SK-N-SH treated with all-trans-retinoic acid at 6 μM for 48 hours (cell line): ENCODE results near the gene ATP11C.

Experiments
- ATAC-seq: fragments of 200-7000 bp; cut with Tn5 transposase; 3 replicates; pipeline ENCODE4 v1.9.1; 2020; ENCODE audit warnings: mild to moderate bottlenecking, moderate library complexity
- ARNTL ChIP-seq: fragments of 450-650 bp; formaldehyde crosslinking; IDR thresholded peaks from 2 replicates; pipeline ENCODE4 v1.5.0; 2020; ENCODE audit warnings: low read depth, mild to moderate bottlenecking, moderate library complexity, borderline replicate concordance
- BACH2 ChIP-seq: fragments of 250-450 bp; sonication (Bioruptor Pico); IDR thresholded peaks from 2 replicates; pipeline ENCODE4 v1.9.0; 2021; ENCODE audit warnings: mild to moderate bottlenecking, borderline replicate concordance
- CREB5 ChIP-seq: fragments of 250-450 bp; sonication (Bioruptor Pico); IDR thresholded peaks from 2 replicates; pipeline ENCODE4 v1.5.1; 2020; ENCODE audit warnings: low read depth, mild to moderate bottlenecking, moderate library complexity
- CSDC2 ChIP-seq: fragments of 250-450 bp; sonication (Bioruptor Pico); IDR thresholded peaks from 2 replicates; pipeline ENCODE4 v1.5.0; 2020; ENCODE audit warnings: mild to moderate bottlenecking, moderate library complexity
- ESRRG ChIP-seq: fragments of 250-450 bp; sonication (Bioruptor Pico); IDR thresholded peaks from 2 replicates; pipeline ENCODE4 v1.6.1; 2021; ENCODE audit warnings: mild to moderate bottlenecking
- GLIS3 ChIP-seq: fragments of 250-450 bp; sonication (Bioruptor Pico); IDR thresholded peaks from 2 replicates; pipeline ENCODE4 v1.5.0; 2020; ENCODE audit warnings: mild to moderate bottlenecking, moderate library complexity
- ISL1 ChIP-seq: fragments of 250-450 bp; sonication (Bioruptor Pico); IDR thresholded peaks from 2 replicates; pipeline ENCODE4 v2.1.2; 2022; ENCODE audit warnings: mild to moderate bottlenecking, moderate library complexity
- OSR1 ChIP-seq: fragments of 250-450 bp; sonication (Bioruptor Pico); IDR thresholded peaks from 2 replicates; pipeline ENCODE4 v1.8.0; 2022; ENCODE audit warnings: moderate library complexity, mild to moderate bottlenecking, inconsistent platforms
- PATZ1 ChIP-seq: fragments of 250-450 bp; sonication (Bioruptor Pico); IDR thresholded peaks from 2 replicates; pipeline ENCODE4 v1.8.0; 2020; ENCODE audit warnings: mild to moderate bottlenecking, moderate library complexity, borderline replicate concordance
- RARB ChIP-seq: fragments of 250-450 bp; sonication (Bioruptor Pico); IDR thresholded peaks from 2 replicates; pipeline ENCODE4 v1.8.0; 2021; ENCODE audit warnings: mild to moderate bottlenecking, moderate library complexity
- TCF4 ChIP-seq: fragments of 250-450 bp; sonication (Bioruptor Pico); IDR thresholded peaks from 2 replicates; pipeline ENCODE4 v1.8.0; 2021; ENCODE audit warnings: mild to moderate bottlenecking, moderate library complexity, borderline replicate concordance
- TOX ChIP-seq: fragments of 250-450 bp; sonication (Bioruptor Pico); IDR thresholded peaks from 2 replicates; pipeline ENCODE4 v1.8.0; 2021; ENCODE audit warnings: mild to moderate bottlenecking, moderate library complexity, borderline replicate concordance
- TSHZ2 ChIP-seq: fragments of 250-450 bp; sonication (Bioruptor Pico); IDR thresholded peaks from 2 replicates; pipeline ENCODE4 v1.5.0; 2020; ENCODE audit warnings: mild to moderate bottlenecking, moderate library complexity
- ZC3H10 ChIP-seq: fragments of 250-450 bp; sonication (Bioruptor Pico); IDR thresholded peaks from 2 replicates; pipeline ENCODE4 v1.5.1; 2021; ENCODE audit warnings: mild to moderate bottlenecking, moderate library complexity
- ZFP3 ChIP-seq: fragments of 250-450 bp; sonication (Bioruptor Pico); IDR thresholded peaks from 2 replicates; pipeline ENCODE4 v1.5.0; 2020; ENCODE audit warnings: mild to moderate bottlenecking, moderate library complexity
- ZFP30 ChIP-seq: fragments of 450-650 bp; formaldehyde crosslinking; IDR thresholded peaks from 2 replicates; pipeline ENCODE4 v1.5.0; 2022; ENCODE audit warnings: mild to moderate bottlenecking, moderate library complexity
- ZNF565 ChIP-seq: fragments of 450-650 bp; formaldehyde crosslinking; conservative IDR thresholded peaks from 2 replicates; pipeline ENCODE4 v1.5.0; 2020; ENCODE audit warnings: low read depth, mild to moderate bottlenecking, moderate library complexity
- ZNF70 ChIP-seq: fragments of 450-650 bp; formaldehyde crosslinking; IDR thresholded peaks from 2 replicates; pipeline ENCODE4 v1.5.0; 2020; ENCODE audit warnings: mild to moderate bottlenecking, moderate library complexity
- ZNF8 ChIP-seq: fragments of 450-650 bp; formaldehyde crosslinking; IDR thresholded peaks from 2 replicates; pipeline ENCODE4 v1.5.0; 2020; ENCODE audit warnings: mild to moderate bottlenecking, moderate library complexity
- TF ChIP-seq, protein P1 (sequence below): fragments of 250-450 bp; sonication (Bioruptor Pico); IDR thresholded peaks from 2 replicates; pipeline ENCODE4 v1.8.0; 2021; ENCODE audit warnings: low read depth, mild to moderate bottlenecking, moderate library complexity, borderline replicate concordance
- TF ChIP-seq, protein P2 (sequence below): fragments of 250-450 bp; sonication (Bioruptor Pico); IDR thresholded peaks from 2 replicates; pipeline ENCODE4 v1.5.1; 2021; ENCODE audit warnings: mild to moderate bottlenecking, moderate library complexity

ATP11C gene

DNA sequence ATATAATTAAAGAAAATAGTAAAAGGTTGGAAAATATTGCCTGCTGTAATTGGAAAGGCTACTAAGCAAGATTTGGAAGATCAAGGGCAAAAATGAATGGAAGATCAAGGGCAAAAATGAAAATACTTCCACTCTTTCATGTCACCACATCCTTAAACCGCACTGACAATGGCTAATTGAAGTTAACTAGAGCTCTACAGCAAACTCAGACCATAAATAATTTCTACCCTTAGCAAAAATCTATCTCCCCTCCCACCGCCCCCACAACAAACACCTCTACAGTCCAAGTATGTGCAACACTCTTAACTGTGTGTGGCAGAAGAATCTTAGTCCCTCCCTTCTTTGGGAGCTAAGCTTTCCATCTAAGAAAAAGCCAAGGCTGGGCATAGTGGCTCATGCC lies 27.1 kb downstream of the ATP11C start:
- no peak for ATAC-seq
- TF ChIP-seq, protein P1, sequence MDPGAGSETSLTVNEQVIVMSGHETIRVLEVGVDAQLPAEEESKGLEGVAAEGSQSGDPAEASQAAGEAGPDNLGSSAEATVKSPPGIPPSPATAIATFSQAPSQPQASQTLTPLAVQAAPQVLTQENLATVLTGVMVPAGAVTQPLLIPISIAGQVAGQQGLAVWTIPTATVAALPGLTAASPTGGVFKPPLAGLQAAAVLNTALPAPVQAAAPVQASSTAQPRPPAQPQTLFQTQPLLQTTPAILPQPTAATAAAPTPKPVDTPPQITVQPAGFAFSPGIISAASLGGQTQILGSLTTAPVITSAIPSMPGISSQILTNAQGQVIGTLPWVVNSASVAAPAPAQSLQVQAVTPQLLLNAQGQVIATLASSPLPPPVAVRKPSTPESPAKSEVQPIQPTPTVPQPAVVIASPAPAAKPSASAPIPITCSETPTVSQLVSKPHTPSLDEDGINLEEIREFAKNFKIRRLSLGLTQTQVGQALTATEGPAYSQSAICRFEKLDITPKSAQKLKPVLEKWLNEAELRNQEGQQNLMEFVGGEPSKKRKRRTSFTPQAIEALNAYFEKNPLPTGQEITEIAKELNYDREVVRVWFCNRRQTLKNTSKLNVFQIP, result no peak

DNA sequence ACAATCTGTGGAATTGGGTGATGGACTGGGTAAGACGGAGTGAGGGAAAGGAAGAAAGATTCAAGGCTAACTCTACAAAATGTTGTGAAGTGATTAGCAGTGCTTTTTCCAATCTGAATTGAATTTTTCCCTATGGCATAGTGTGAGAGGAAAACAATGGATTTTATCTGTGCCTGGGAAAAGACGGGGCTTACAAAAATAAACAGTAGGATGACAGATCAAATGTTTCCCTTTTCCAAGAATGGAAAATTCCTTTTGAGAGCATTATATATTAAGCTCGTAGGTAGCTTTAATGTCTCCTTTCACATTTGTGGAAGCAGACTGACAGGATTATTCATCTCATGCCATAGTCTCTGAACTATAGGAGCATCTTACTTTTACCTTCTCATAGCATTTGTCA lies 27.8 kb downstream of the ATP11C start:
- TF ChIP-seq ZC3H10, result no peak
- TF ChIP-seq ZFP3 (CRISPR knock-in tag), result no peak
- TF ChIP-seq ZFP30 (CRISPR knock-in tag), result no peak
- TF ChIP-seq CREB5, result no peak
- TF ChIP-seq ARNTL (CRISPR knock-in tag), result no peak
- no peak for TF ChIP-seq PATZ1 (CRISPR knock-in tag)
- TF ChIP-seq ZNF70, result no peak
- TF ChIP-seq ZNF565 (CRISPR knock-in tag), result no peak
- TF ChIP-seq BACH2, result no peak
- TF ChIP-seq CSDC2, result no peak
- no peak for TF ChIP-seq ESRRG (CRISPR knock-in tag)
- TF ChIP-seq TSHZ2, result no peak
- TF ChIP-seq ZNF8 (CRISPR knock-in tag), result no peak
- TF ChIP-seq TCF4 (CRISPR knock-in tag), result no peak
- no peak for TF ChIP-seq OSR1
- TF ChIP-seq, all 23 proteins: peak for 0
- ATAC-seq, result no peak

GRCh38 chrX:139903210-139903609 lies 29.6 kb downstream of the ATP11C start:
- no peak for ATAC-seq
- TF ChIP-seq ZFP3 (CRISPR knock-in tag), result no peak
- no peak for TF ChIP-seq ZC3H10
- TF ChIP-seq OSR1, result no peak
- TF ChIP-seq ZNF70, result no peak
- no peak for TF ChIP-seq CSDC2
- TF ChIP-seq RARB, result no peak
- TF ChIP-seq GLIS3 (CRISPR knock-in tag), result no peak
- TF ChIP-seq, protein P2, sequence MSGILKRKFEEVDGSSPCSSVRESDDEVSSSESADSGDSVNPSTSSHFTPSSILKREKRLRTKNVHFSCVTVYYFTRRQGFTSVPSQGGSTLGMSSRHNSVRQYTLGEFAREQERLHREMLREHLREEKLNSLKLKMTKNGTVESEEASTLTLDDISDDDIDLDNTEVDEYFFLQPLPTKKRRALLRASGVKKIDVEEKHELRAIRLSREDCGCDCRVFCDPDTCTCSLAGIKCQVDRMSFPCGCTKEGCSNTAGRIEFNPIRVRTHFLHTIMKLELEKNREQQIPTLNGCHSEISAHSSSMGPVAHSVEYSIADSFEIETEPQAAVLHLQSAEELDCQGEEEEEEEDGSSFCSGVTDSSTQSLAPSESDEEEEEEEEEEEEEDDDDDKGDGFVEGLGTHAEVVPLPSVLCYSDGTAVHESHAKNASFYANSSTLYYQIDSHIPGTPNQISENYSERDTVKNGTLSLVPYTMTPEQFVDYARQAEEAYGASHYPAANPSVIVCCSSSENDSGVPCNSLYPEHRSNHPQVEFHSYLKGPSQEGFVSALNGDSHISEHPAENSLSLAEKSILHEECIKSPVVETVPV, result no peak
- TF ChIP-seq TSHZ2, result no peak
- no peak for TF ChIP-seq ISL1 (CRISPR knock-in tag)
- TF ChIP-seq TCF4 (CRISPR knock-in tag), result no peak
- TF ChIP-seq PATZ1 (CRISPR knock-in tag), result no peak
- TF ChIP-seq ZFP30 (CRISPR knock-in tag), result no peak
- no peak for TF ChIP-seq ESRRG (CRISPR knock-in tag)
- TF ChIP-seq ZNF8 (CRISPR knock-in tag), result no peak
- no peak for TF ChIP-seq ARNTL (CRISPR knock-in tag)
- TF ChIP-seq TOX, result no peak
